Measurements from ENCODE around the gene ZNF638.

GRCh38 chr2:71423817-71424420, 92.3 kb downstream of the ZNF638 start:
- no peak for TF ChIP-seq CTCF (IDR thresholded peaks at IDR 0.05)
- no peak for TF ChIP-seq POLR2AphosphoS5 (IDR thresholded peaks at IDR 0.05; ENCODE audit: low read depth, low read length)

Measured in Panc1 (cell line).